ENCODE data around the gene ART5.

- TF ChIP-seq CTCF (IDR thresholded peaks at IDR 0.05) = no peak
- TF ChIP-seq POLR2A (IDR thresholded peaks at IDR 0.05) = no peak
These were observed 29.7 kb downstream of the ART5 start for GRCh38 chr11:3611976-3612678.
